ENCODE data around the gene CASK. TPM values are rescaled to one million over a fixed set of nuclear protein-coding genes. Genes with fewer than 3 reads are reported as not detected.

Gene CASK
- total and polyA plus RNA-seq, 2 of the 13 experiments (the other 11 are each of a cell fraction or from before 2014, with no cell fraction given): 14.5 to 16.0 TPM

DNA sequence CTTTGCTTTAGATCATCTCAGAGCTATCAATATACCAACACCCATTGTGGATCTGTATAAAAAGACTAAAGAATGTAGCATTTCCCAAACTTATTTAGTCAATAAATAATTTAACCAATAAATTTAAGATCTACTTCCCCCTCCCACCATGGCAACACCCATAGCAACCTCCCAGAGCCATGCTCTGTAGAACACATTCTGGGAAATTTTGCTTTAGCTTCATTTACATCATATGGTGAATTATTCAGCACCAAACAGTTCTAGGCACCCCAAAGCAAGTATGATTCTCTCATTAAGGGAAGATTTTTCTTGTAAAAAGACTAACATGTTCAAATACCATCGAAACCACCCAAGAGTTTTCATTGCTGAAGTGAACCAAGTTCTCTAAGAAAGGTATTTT, 315.1 kb downstream of the CASK start:
- DNase-seq (ENCODE audit: low spot score) (no peak), ATAC-seq (no peak), FAIRE-seq (no peak)
- H3K27me3 ChIP-seq (ENCODE audit: control insufficient read depth in 1 of 2, insufficient read depth in 2 of 2, low read length in 2 of 2): no peaks in the 10 kb centered on the region
- in situ Hi-C loops (cut with HindIII; ENCODE audit: extremely low pct_ligation_motif_present, low pct_unique_long_range_greater_than_20kb): no loop called here
- H3K27ac ChIP-seq (ENCODE audit: extremely low read length, insufficient read depth, low read length): no peak overlapping the region
- H3K79me2 ChIP-seq (ENCODE audit: insufficient read depth, low read length): no peaks in the 10 kb centered on the region
- H3K9ac ChIP-seq (ENCODE audit: insufficient read depth, low read depth, low read length): no peak overlapping the region
- CTCF ChIA-PET (ENCODE audit: low intra/inter-chr PET ratio, low total read pairs): no interaction called here
- intact Hi-C loops (cut with micrococcal nuclease; ENCODE audit: unreplicated experiment): no loop called here
- H3K36me3 ChIP-seq (replicated peaks in 1 of 2; ENCODE audit: control insufficient read depth in 1 of 2, insufficient read depth in 2 of 2, low read length in 2 of 2): no peaks in the 10 kb centered on the region
- no TSS peak for BruUV-seq (replicated peaks)
- no peaks in the 10 kb centered on the region for H3K4me1 ChIP-seq (ENCODE audit: insufficient read depth, low read length)
- H3K9me3 ChIP-seq (ENCODE audit: low read length): no peaks in the 10 kb centered on the region
- no peak overlapping the region for H3K4me2 ChIP-seq (ENCODE audit: low read depth, low read length)
- POLR2A ChIA-PET: no interaction called here
- no peak overlapping the region for H3K4me3 ChIP-seq (replicated peaks in 1 of 3; ENCODE audit: insufficient read depth in 1 of 3, low read depth in 2 of 3, low read length in 3 of 3)
- H4K20me1 ChIP-seq (ENCODE audit: insufficient read depth, low read length): no peaks in the 10 kb centered on the region
- TF ChIP-seq SIN3A (IDR thresholded peaks at IDR 0.05; ENCODE audit: borderline replicate concordance, low read depth, low read length) (no peak), ZNF614 (CRISPR knock-in tag; IDR thresholded peaks at IDR 0.05; ENCODE audit: borderline replicate concordance) (no peak), ZNF775 (CRISPR knock-in tag; IDR thresholded peaks at IDR 0.05; ENCODE audit: borderline replicate concordance) (no peak), HBP1 (CRISPR knock-in tag; IDR thresholded peaks at IDR 0.05; ENCODE audit: low read depth) (no peak)
- TF ChIP-seq, protein P1, sequence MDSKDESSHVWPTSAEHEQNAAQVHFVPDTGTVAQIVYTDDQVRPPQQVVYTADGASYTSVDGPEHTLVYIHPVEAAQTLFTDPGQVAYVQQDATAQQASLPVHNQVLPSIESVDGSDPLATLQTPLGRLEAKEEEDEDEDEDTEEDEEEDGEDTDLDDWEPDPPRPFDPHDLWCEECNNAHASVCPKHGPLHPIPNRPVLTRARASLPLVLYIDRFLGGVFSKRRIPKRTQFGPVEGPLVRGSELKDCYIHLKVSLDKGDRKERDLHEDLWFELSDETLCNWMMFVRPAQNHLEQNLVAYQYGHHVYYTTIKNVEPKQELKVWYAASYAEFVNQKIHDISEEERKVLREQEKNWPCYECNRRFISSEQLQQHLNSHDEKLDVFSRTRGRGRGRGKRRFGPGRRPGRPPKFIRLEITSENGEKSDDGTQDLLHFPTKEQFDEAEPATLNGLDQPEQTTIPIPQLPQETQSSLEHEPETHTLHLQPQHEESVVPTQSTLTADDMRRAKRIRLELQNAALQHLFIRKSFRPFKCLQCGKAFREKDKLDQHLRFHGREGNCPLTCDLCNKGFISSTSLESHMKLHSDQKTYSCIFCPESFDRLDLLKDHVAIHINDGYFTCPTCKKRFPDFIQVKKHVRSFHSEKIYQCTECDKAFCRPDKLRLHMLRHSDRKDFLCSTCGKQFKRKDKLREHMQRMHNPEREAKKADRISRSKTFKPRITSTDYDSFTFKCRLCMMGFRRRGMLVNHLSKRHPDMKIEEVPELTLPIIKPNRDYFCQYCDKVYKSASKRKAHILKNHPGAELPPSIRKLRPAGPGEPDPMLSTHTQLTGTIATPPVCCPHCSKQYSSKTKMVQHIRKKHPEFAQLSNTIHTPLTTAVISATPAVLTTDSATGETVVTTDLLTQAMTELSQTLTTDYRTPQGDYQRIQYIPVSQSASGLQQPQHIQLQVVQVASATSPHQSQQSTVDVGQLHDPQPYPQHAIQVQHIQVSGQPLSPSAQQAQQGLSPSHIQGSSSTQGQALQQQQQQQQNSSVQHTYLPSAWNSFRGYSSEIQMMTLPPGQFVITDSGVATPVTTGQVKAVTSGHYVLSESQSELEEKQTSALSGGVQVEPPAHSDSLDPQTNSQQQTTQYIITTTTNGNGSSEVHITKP (CRISPR knock-in tag; IDR thresholded peaks at IDR 0.05; ENCODE audit: low read depth): no peak
- H2AFZ ChIP-seq (ENCODE audit: low read length): no peak overlapping the region
- 100% methylated on average over 1 of the region's 1 CpG for WGBS (ENCODE audit: low lambda C conversion rate)

Data from HepG2 (cell line).